ENCODE data around the gene CCNY.

CCNY gene

GRCh38 chr10:35510891-35511290 is 174.6 kb downstream of the CCNY start:
- Histone ChIP-seq H3K4me1 (ENCODE audit: control insufficient read depth, low read length) (peaks cover 70% of the 10 kb centered on the region), H4K20me1 (ENCODE audit: control insufficient read depth, insufficient read depth, low read depth, low read length) (peaks cover under 1% of the 10 kb centered on the region; the same call in 1 of the 2 replicates), H3F3A (ENCODE audit: control insufficient read depth, insufficient read depth) (no peaks in the 10 kb centered on the region), H3K9me3 (ENCODE audit: control insufficient read depth, insufficient read depth, low read length) (no peaks in the 10 kb centered on the region), H3K79me2 (ENCODE audit: control insufficient read depth, low read length) (peaks cover 10% of the 10 kb centered on the region; the same call in 1 of the 2 replicates), H3K36me3 (ENCODE audit: control insufficient read depth, low read length) (0 out of 2 replicates have a peak, but pooled peaks cover 3% of the 10 kb centered on the region), H3K27me3 (ENCODE audit: control insufficient read depth, low read length) (no peaks in the 10 kb centered on the region), H3K4me2 (ENCODE audit: low read length) (no peak overlapping the region), H3K4me3 (ENCODE audit: low read length) (no peak overlapping the region), H3K9me2 (replicated peaks; ENCODE audit: control insufficient read depth, low read length) (no peaks in the 10 kb centered on the region), H3K27ac (ENCODE audit: low read depth, low read length) (no peak overlapping the region)
- TF ChIP-seq EZH2phosphoT487 (IDR thresholded peaks at IDR 0.05; ENCODE audit: borderline replicate concordance, low read length): no peak
- no peak for TF ChIP-seq CTCF (IDR thresholded peaks at IDR 0.05; ENCODE audit: low read depth, low read length, poor library complexity, severe bottlenecking)

- Histone ChIP-seq H3K79me2 (ENCODE audit: control insufficient read depth, low read length) (peaks cover 10% of the 10 kb centered on the region; the same call in 1 of the 2 replicates), H3F3A (ENCODE audit: control insufficient read depth, insufficient read depth) (no peaks in the 10 kb centered on the region), H3K4me1 (ENCODE audit: control insufficient read depth, low read length) (peaks cover 70% of the 10 kb centered on the region), H3K9me3 (ENCODE audit: control insufficient read depth, insufficient read depth, low read length) (no peaks in the 10 kb centered on the region), H3K36me3 (ENCODE audit: control insufficient read depth, low read length) (0 out of 2 replicates have a peak, but pooled peaks cover 3% of the 10 kb centered on the region), H3K27me3 (ENCODE audit: control insufficient read depth, low read length) (no peaks in the 10 kb centered on the region), H3K27ac (ENCODE audit: low read depth, low read length) (no peak overlapping the region), H3K4me3 (ENCODE audit: low read length) (no peak overlapping the region), H4K20me1 (ENCODE audit: control insufficient read depth, insufficient read depth, low read depth, low read length) (peaks cover 5% of the 10 kb centered on the region; the same call in 1 of the 2 replicates), H3K4me2 (ENCODE audit: low read length) (no peak overlapping the region; the same call in 1 of the 2 replicates), H3K9me2 (replicated peaks; ENCODE audit: control insufficient read depth, low read length) (no peaks in the 10 kb centered on the region)
- TF ChIP-seq EZH2phosphoT487 (IDR thresholded peaks at IDR 0.05; ENCODE audit: borderline replicate concordance, low read length) (no peak), CTCF (IDR thresholded peaks at IDR 0.05; ENCODE audit: low read depth, low read length, poor library complexity, severe bottlenecking) (no peak)
Measured at GRCh38 chr10:35511647-35512046, 175.3 kb downstream of the CCNY start.

GRCh38 chr10:35516102-35516670 is 179.9 kb downstream of the CCNY start:
- H3K36me3 ChIP-seq (ENCODE audit: control insufficient read depth, low read length): no peaks in the 10 kb centered on the region
- peaks cover 40% of the 10 kb centered on the region for H3K4me1 ChIP-seq (ENCODE audit: control insufficient read depth, low read length)
- peaks cover 5% of the 10 kb centered on the region; the same call in 1 of the 2 replicates for H4K20me1 ChIP-seq (ENCODE audit: control insufficient read depth, insufficient read depth, low read depth, low read length)
- no peaks in the 10 kb centered on the region for H3K27me3 ChIP-seq (ENCODE audit: control insufficient read depth, low read length)
- H3K4me3 ChIP-seq (ENCODE audit: low read length): no peak overlapping the region
- H3K79me2 ChIP-seq (ENCODE audit: control insufficient read depth, low read length): no peaks in the 10 kb centered on the region
- no peak overlapping the region for H3K4me2 ChIP-seq (ENCODE audit: low read length)
- H3K9me2 ChIP-seq (replicated peaks; ENCODE audit: control insufficient read depth, low read length): no peaks in the 10 kb centered on the region
- H3K9me3 ChIP-seq (ENCODE audit: control insufficient read depth, insufficient read depth, low read length): no peaks in the 10 kb centered on the region
- TF ChIP-seq EZH2phosphoT487 (IDR thresholded peaks at IDR 0.05; ENCODE audit: borderline replicate concordance, low read length): no peak
- no peak for TF ChIP-seq CTCF (IDR thresholded peaks at IDR 0.05; ENCODE audit: low read depth, low read length, poor library complexity, severe bottlenecking)
- no peak overlapping the region for H3K27ac ChIP-seq (ENCODE audit: low read depth, low read length)
- H3F3A ChIP-seq (ENCODE audit: control insufficient read depth, insufficient read depth): no peaks in the 10 kb centered on the region

Data from DOHH2 (cell line).